Loucy (cell line): ENCODE measurements around the gene ANGPTL7.

ENCODE experiments used
- H2AFZ ChIP-seq: fragments of 200-600 bp; sonication (generic); 2 replicates; pipeline ENCODE4 v1.6.0; 2016; ENCODE audit warnings: antibody characterized with exemption, mild to moderate bottlenecking, low read length, moderate library complexity
- H3F3A ChIP-seq: fragments of 200-600 bp; 2 replicates; pipeline ENCODE4 v1.6.0; 2016; ENCODE audit warnings: antibody characterized with exemption, low read depth, mild to moderate bottlenecking
- H3K27me3 ChIP-seq: fragments of 200-600 bp; sonication (generic); 2 replicates; pipeline ENCODE4 v1.6.1; 2014; ENCODE audit warnings: low read length, mild to moderate bottlenecking; ENCODE audit not compliant: insufficient read depth, poor library complexity, severe bottlenecking
- H3K36me3 ChIP-seq: fragments of 200-600 bp; sonication (generic); 2 replicates; pipeline ENCODE4 v1.6.1; 2016; ENCODE audit warnings: low read length; ENCODE audit not compliant: insufficient read depth
- H3K4me1 ChIP-seq: fragments of 200-600 bp; sonication (generic); 2 replicates; pipeline ENCODE4 v1.5.1; 2014; ENCODE audit warnings: low read length, mild to moderate bottlenecking; ENCODE audit not compliant: insufficient read depth, poor library complexity, severe bottlenecking
- H3K4me2 ChIP-seq: fragments of 200-600 bp; sonication (generic); 2 replicates; pipeline ENCODE4 v1.6.0; 2014; ENCODE audit warnings: antibody characterized with exemption, low read length, low read depth, mild to moderate bottlenecking; ENCODE audit not compliant: poor library complexity, severe bottlenecking
- H3K4me3 ChIP-seq: fragments of 200-600 bp; sonication (generic); 2 replicates; pipeline ENCODE4 v1.5.1; 2014; ENCODE audit warnings: low read length, mild to moderate bottlenecking, mixed read lengths; ENCODE audit not compliant: poor library complexity, severe bottlenecking
- H3K79me2 ChIP-seq: fragments of 200-600 bp; sonication (generic); 2 replicates; pipeline ENCODE4 v1.6.1; 2014; ENCODE audit warnings: low read length; ENCODE audit not compliant: insufficient read depth
- H3K9ac ChIP-seq: fragments of 200-600 bp; sonication (generic); 2 replicates; pipeline ENCODE4 v1.6.0; 2014; ENCODE audit warnings: mild to moderate bottlenecking, low read depth, low read length, moderate library complexity; ENCODE audit not compliant: poor library complexity, severe bottlenecking
- H3K9me2 ChIP-seq: fragments of 200-600 bp; sonication (generic); replicated peaks from 2 replicates; pipeline ENCODE4 v1.6.1; 2016; ENCODE audit warnings: low read depth, low read length, mixed read lengths
- H3K9me3 ChIP-seq: fragments of 200-600 bp; sonication (generic); 2 replicates; pipeline ENCODE4 v1.6.1; 2014; ENCODE audit warnings: mild to moderate bottlenecking, antibody characterized with exemption, low read length, low read depth; ENCODE audit not compliant: insufficient read depth
- H4K20me1 ChIP-seq: fragments of 200-600 bp; sonication (generic); 2 replicates; pipeline ENCODE4 v1.6.0; 2014; ENCODE audit warnings: antibody characterized with exemption, low read length, mild to moderate bottlenecking; ENCODE audit not compliant: insufficient read depth, poor library complexity, severe bottlenecking
- CTCF ChIP-seq: fragments of 200-600 bp; sonication (generic); conservative IDR thresholded peaks from 2 replicates; pipeline ENCODE4 v1.5.1; 2014; ENCODE audit warnings: mild to moderate bottlenecking, antibody characterized with exemption, low read length
- EZH2phosphoT487 ChIP-seq: fragments of 200-600 bp; IDR thresholded peaks from 2 replicates; pipeline ENCODE4 v1.6.1; 2018; ENCODE audit warnings: antibody characterized with exemption, mild to moderate bottlenecking, moderate library complexity, borderline replicate concordance

The ANGPTL7 gene

GRCh38 chr1:11187000-11187399 is 2.2 kb upstream of the ANGPTL7 start:
- Histone ChIP-seq H3F3A (no peaks in the 10 kb centered on the region), H4K20me1 (no peaks in the 10 kb centered on the region), H3K4me2 (no peak overlapping the region), H3K36me3 (peaks cover 45% of the 10 kb centered on the region; the same call in 1 of the 2 replicates), H3K4me1 (no peaks in the 10 kb centered on the region), H2AFZ (no peak overlapping the region), H3K9ac (no peak overlapping the region), H3K9me3 (no peaks in the 10 kb centered on the region), H3K27me3 (no peaks in the 10 kb centered on the region), H3K9me2 (no peaks in the 10 kb centered on the region), H3K4me3 (no peak overlapping the region), H3K79me2 (no peaks in the 10 kb centered on the region)
- TF ChIP-seq EZH2phosphoT487 = no peak
- TF ChIP-seq CTCF = no peak

GRCh38 chr1:11187494-11187893 is 1.7 kb upstream of the ANGPTL7 start:
- Histone ChIP-seq H4K20me1 (no peaks in the 10 kb centered on the region), H3K9ac (no peak overlapping the region), H3K27me3 (no peaks in the 10 kb centered on the region), H3K4me1 (no peaks in the 10 kb centered on the region), H3K79me2 (no peaks in the 10 kb centered on the region), H3K9me3 (no peaks in the 10 kb centered on the region), H2AFZ (no peak overlapping the region), H3F3A (no peaks in the 10 kb centered on the region), H3K4me2 (no peak overlapping the region), H3K9me2 (no peaks in the 10 kb centered on the region), H3K36me3 (peaks cover 45% of the 10 kb centered on the region; the same call in 1 of the 2 replicates), H3K4me3 (no peak overlapping the region)
- TF ChIP-seq EZH2phosphoT487 (no peak), CTCF (no peak)

DNA sequence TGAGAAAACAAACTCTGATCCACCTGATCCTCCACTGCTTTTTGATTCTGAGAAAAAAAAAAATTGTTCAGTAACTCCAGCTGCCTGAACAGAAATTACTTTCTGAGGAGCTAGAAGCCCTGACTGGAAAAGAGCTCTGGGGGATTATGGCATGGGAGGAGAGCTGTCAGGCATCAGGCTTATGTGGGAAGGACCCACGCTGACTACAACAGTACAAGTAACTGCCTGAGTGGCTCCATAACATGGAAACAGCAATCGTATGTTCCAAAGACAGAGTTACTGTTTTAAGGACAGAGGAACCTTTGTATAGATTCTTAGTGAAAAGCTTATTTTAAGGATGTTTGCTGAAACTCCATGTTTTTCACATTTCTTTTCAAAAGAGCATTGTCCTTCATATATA is 1.2 kb upstream of the ANGPTL7 start:
- H3K9me2 ChIP-seq = no peaks in the 10 kb centered on the region
- no peaks in the 10 kb centered on the region for H4K20me1 ChIP-seq
- no peaks in the 10 kb centered on the region for H3F3A ChIP-seq
- no peak overlapping the region for H2AFZ ChIP-seq
- TF ChIP-seq EZH2phosphoT487 (no peak), CTCF (no peak)
- no peaks in the 10 kb centered on the region for H3K27me3 ChIP-seq
- H3K36me3 ChIP-seq = peaks cover 44% of the 10 kb centered on the region; the same call in 1 of the 2 replicates
- no peak overlapping the region for H3K4me3 ChIP-seq
- no peaks in the 10 kb centered on the region for H3K79me2 ChIP-seq
- no peak overlapping the region for H3K9ac ChIP-seq
- H3K4me2 ChIP-seq = no peak overlapping the region
- no peaks in the 10 kb centered on the region for H3K9me3 ChIP-seq
- H3K4me1 ChIP-seq = no peaks in the 10 kb centered on the region
